GM12892 (cell line): ENCODE data around the gene SMC4.

Experiments used
- POLR2A ChIP-seq: IDR thresholded peaks from 2 replicates; pipeline ENCODE4 v1.6.1; 2011; ENCODE audit warnings: low read depth, low read length, control low read depth
- POLR2AphosphoS5 ChIP-seq: IDR thresholded peaks from 2 replicates; pipeline ENCODE4 v1.6.1; 2011; ENCODE audit warnings: low read depth, low read length, control low read depth
- TAF1 ChIP-seq: IDR thresholded peaks from 2 replicates; pipeline ENCODE4 v1.6.1; 2011; ENCODE audit warnings: low read depth, mild to moderate bottlenecking, control low read depth, low read length, borderline replicate concordance

- TF ChIP-seq POLR2A = 0 out of 2 replicates have a peak, but pooled peaks have one; percentile 31
- no peak; the same call in 1 of the 2 replicates for TF ChIP-seq POLR2AphosphoS5
- TF ChIP-seq TAF1 = no peak
These were observed 10.6 kb downstream of the SMC4 start for GRCh38 chr3:160409812-160410610.
